Measurements from ENCODE around the gene CYP2J2. TPM values are rescaled to one million over a fixed set of nuclear protein-coding genes. Genes with fewer than 3 reads are reported as not detected.

CYP2J2 gene
- total RNA-seq, 1 donor from 2014 or later, result 1.8 TPM

DNA sequence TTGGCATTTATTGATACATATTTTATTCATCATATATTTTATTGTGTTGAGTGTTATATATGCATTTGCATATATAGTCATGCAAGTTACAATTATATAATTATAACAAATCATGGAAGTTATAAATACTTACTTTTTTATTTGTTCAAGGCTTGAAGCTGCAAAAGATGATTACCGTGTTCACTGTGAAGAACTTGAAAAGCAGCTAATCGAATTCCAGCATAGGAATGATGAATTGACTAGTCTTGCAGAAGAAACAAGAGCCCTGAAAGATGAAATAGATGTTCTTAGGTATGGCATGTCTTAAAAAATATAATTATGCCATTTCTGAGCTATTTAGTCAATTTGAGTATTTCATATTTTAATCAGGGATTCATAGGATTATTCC is 79.7 kb downstream of the CYP2J2 start:
- no peak for FAIRE-seq

DNA sequence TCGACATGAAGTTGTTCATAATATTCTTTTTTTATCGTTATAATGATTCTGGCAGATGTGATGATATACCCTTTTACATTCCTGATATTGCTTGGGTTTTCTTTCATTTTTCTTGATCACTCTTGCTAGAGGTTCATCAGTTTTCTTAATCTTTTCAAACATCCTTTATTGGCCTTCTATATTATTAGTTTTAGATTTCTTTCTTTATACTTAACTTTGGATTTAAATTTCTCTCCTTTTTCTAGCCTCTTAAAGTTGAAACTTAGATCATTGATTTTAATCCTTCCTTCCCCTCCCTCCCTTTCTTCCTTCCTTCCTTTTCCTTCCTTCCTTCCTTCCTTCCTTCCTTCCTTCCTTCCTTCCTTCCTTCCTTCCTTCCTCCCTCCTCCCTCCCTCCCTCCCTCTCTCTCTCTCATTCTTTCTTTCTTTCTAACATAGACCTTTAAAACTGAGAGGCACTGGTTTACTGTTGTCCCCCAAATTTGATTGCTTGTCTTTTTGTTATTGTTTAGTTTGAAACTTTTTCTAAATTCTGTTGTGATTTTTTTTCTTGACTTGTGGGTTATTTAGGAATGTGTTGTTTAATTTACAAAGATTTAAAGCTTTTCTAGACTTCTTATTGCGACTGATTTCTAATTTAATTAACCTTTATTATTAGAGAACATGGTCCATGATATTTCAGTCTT is 80.2 kb downstream of the CYP2J2 start:
- FAIRE-seq, result no peak
- no peaks in the 10 kb centered on the region for H3K27me3 Mint-ChIP-seq (ENCODE audit: low read depth, unreplicated experiment)
- no peak for DNase-seq (ENCODE audit: low read depth)

More for the DNA sequence above, 79.7 kb downstream of the CYP2J2 start:
- Histone ChIP-seq H3K9ac (ENCODE audit: low read length) (no peak overlapping the region), H4K20me1 (ENCODE audit: insufficient read depth, low read length) (no peaks in the 10 kb centered on the region), H2AFZ (ENCODE audit: low read depth, low read length) (no peak overlapping the region), H3K36me3 (ENCODE audit: insufficient read depth, low read length) (no peaks in the 10 kb centered on the region), H3K27me3 (ENCODE audit: insufficient read depth, low read length) (peaks cover 2% of the 10 kb centered on the region), H3K27ac (ENCODE audit: low read depth, low read length) (no peak overlapping the region), H3K4me1 (ENCODE audit: insufficient read depth, low read length) (no peaks in the 10 kb centered on the region), H3K4me2 (ENCODE audit: low read length) (no peak overlapping the region), H3K9me3 (ENCODE audit: insufficient read depth, low read depth, low read length) (no peaks in the 10 kb centered on the region), H3K79me2 (ENCODE audit: insufficient read depth, low read length) (no peaks in the 10 kb centered on the region), H3K4me3 (ENCODE audit: insufficient read depth, low read depth, low read length) (no peak overlapping the region)
- no peaks in the 10 kb centered on the region for H3K27me3 Mint-ChIP-seq (ENCODE audit: low read depth, unreplicated experiment)
- no peak overlapping the region for H3K27ac Mint-ChIP-seq (ENCODE audit: unreplicated experiment)
- no peaks in the 10 kb centered on the region for H3K36me3 Mint-ChIP-seq (ENCODE audit: low read depth, unreplicated experiment)
- no peaks in the 10 kb centered on the region for H3K9me3 Mint-ChIP-seq (ENCODE audit: unreplicated experiment)
- TF ChIP-seq EZH2 (IDR thresholded peaks at IDR 0.05; ENCODE audit: insufficient read depth, low read length), result no peak
- TF ChIP-seq, protein P1, sequence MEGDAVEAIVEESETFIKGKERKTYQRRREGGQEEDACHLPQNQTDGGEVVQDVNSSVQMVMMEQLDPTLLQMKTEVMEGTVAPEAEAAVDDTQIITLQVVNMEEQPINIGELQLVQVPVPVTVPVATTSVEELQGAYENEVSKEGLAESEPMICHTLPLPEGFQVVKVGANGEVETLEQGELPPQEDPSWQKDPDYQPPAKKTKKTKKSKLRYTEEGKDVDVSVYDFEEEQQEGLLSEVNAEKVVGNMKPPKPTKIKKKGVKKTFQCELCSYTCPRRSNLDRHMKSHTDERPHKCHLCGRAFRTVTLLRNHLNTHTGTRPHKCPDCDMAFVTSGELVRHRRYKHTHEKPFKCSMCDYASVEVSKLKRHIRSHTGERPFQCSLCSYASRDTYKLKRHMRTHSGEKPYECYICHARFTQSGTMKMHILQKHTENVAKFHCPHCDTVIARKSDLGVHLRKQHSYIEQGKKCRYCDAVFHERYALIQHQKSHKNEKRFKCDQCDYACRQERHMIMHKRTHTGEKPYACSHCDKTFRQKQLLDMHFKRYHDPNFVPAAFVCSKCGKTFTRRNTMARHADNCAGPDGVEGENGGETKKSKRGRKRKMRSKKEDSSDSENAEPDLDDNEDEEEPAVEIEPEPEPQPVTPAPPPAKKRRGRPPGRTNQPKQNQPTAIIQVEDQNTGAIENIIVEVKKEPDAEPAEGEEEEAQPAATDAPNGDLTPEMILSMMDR (IDR thresholded peaks at IDR 0.05; ENCODE audit: insufficient read depth, low read depth, low read length), result no peak
- no peak for DNase-seq (ENCODE audit: low read depth)
- H3K4me1 Mint-ChIP-seq (ENCODE audit: low read depth, unreplicated experiment), result no peaks in the 10 kb centered on the region
- no peak overlapping the region for H3K4me3 Mint-ChIP-seq (ENCODE audit: unreplicated experiment)

DNA sequence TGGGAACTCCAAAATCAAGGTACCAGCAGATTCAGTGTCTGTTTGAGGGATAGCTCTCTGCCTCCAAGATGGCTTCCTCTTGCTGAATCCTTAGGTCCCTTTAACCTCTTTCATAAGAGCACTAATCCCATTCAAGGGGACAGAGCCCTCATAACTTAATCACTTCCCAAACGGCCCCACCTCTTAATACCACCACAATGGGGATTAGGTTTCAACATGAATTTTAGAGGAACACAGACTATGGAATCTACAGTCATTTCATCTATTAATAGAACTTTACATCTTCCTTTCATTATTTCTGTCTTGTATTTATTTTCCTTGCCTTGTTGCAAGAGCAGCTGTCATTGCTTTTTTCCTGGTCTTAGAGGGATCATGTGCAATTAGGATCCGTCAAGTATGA is 81.5 kb downstream of the CYP2J2 start:
- H4K20me1 ChIP-seq (ENCODE audit: insufficient read depth, low read length), result no peaks in the 10 kb centered on the region
- no peak overlapping the region for H3K27ac ChIP-seq (ENCODE audit: low read depth, low read length)
- no peaks in the 10 kb centered on the region for H3K36me3 ChIP-seq (ENCODE audit: insufficient read depth, low read length)
- Mint-ChIP-seq H3K4me1 (ENCODE audit: low read depth, unreplicated experiment) (no peaks in the 10 kb centered on the region), H3K27me3 (ENCODE audit: low read depth, unreplicated experiment) (no peaks in the 10 kb centered on the region), H3K9me3 (ENCODE audit: unreplicated experiment) (no peaks in the 10 kb centered on the region), H3K36me3 (ENCODE audit: low read depth, unreplicated experiment) (no peaks in the 10 kb centered on the region), H3K4me3 (ENCODE audit: unreplicated experiment) (no peak overlapping the region), H3K27ac (ENCODE audit: unreplicated experiment) (no peak overlapping the region)
- H3K27me3 ChIP-seq (ENCODE audit: insufficient read depth, low read length), result peaks cover 2% of the 10 kb centered on the region
- no peaks in the 10 kb centered on the region for H3K4me1 ChIP-seq (ENCODE audit: insufficient read depth, low read length)
- no peaks in the 10 kb centered on the region for H3K79me2 ChIP-seq (ENCODE audit: insufficient read depth, low read length)
- FAIRE-seq, result no peak
- H2AFZ ChIP-seq (ENCODE audit: low read depth, low read length), result no peak overlapping the region
- no peak overlapping the region for H3K4me2 ChIP-seq (ENCODE audit: low read length)
- no peak for TF ChIP-seq EZH2 (IDR thresholded peaks at IDR 0.05; ENCODE audit: insufficient read depth, low read length)
- TF ChIP-seq, protein P1 (IDR thresholded peaks at IDR 0.05; ENCODE audit: insufficient read depth, low read depth, low read length), result no peak
- no peak overlapping the region for H3K4me3 ChIP-seq (ENCODE audit: insufficient read depth, low read depth, low read length)
- no peaks in the 10 kb centered on the region for H3K9me3 ChIP-seq (ENCODE audit: insufficient read depth, low read depth, low read length)
- no peak overlapping the region for H3K9ac ChIP-seq (ENCODE audit: low read length)
- DNase-seq (ENCODE audit: low read depth), result no peak

More for the DNA sequence above, 80.2 kb downstream of the CYP2J2 start:
- Histone ChIP-seq H3K4me1 (ENCODE audit: insufficient read depth, low read length) (no peaks in the 10 kb centered on the region), H3K27me3 (ENCODE audit: insufficient read depth, low read length) (peaks cover 2% of the 10 kb centered on the region), H3K4me2 (ENCODE audit: low read length) (no peak overlapping the region), H3K9ac (ENCODE audit: low read length) (no peak overlapping the region), H3K27ac (ENCODE audit: low read depth, low read length) (no peak overlapping the region), H3K79me2 (ENCODE audit: insufficient read depth, low read length) (no peaks in the 10 kb centered on the region), H3K4me3 (ENCODE audit: insufficient read depth, low read depth, low read length) (no peak overlapping the region), H2AFZ (ENCODE audit: low read depth, low read length) (no peak overlapping the region), H4K20me1 (ENCODE audit: insufficient read depth, low read length) (no peaks in the 10 kb centered on the region), H3K9me3 (ENCODE audit: insufficient read depth, low read depth, low read length) (no peaks in the 10 kb centered on the region), H3K36me3 (ENCODE audit: insufficient read depth, low read length) (no peaks in the 10 kb centered on the region)
- H3K4me1 Mint-ChIP-seq (ENCODE audit: low read depth, unreplicated experiment), result no peaks in the 10 kb centered on the region
- no peaks in the 10 kb centered on the region for H3K9me3 Mint-ChIP-seq (ENCODE audit: unreplicated experiment)
- no peak for TF ChIP-seq EZH2 (IDR thresholded peaks at IDR 0.05; ENCODE audit: insufficient read depth, low read length)
- TF ChIP-seq, protein P1 (IDR thresholded peaks at IDR 0.05; ENCODE audit: insufficient read depth, low read depth, low read length), result no peak
- no peak overlapping the region for H3K4me3 Mint-ChIP-seq (ENCODE audit: unreplicated experiment)
- no peaks in the 10 kb centered on the region for H3K36me3 Mint-ChIP-seq (ENCODE audit: low read depth, unreplicated experiment)
- H3K27ac Mint-ChIP-seq (ENCODE audit: unreplicated experiment), result no peak overlapping the region
